A549 (cell line): ENCODE results near the gene MEN1. TPM values are rescaled to one million over a fixed set of nuclear protein-coding genes. Genes with fewer than 3 reads are reported as not detected.

ENCODE experiments used
- ATAC-seq, 2 experiments: fragments of 200-7000 bp in 1 of 2; fragments of >200 bp in 1 of 2; cut with Nextera tagmentation in 1 of 2; cut with Tn5 transposase in 1 of 2; 3 replicates each; pipeline versions ENCODE4 v1.8.0 to v1.9.1; 2018 to 2020; ENCODE audit warnings: mild to moderate bottlenecking in 1 of 2, moderate library complexity in 1 of 2
- CTCF ChIA-PET: fragments of 300-600 bp; sonication (Branson Sonifier 250); formaldehyde crosslinking; extraction: SDS; loops from one replicate; lab custom pipeline; 2021; ENCODE audit warnings: antibody characterized with exemption, inconsistent platforms; lab: Yijun Ruan, JAX
- POLR2A ChIA-PET: fragments of 350-600 bp; formaldehyde crosslinking; extraction: SDS; loops from one replicate; lab custom pipeline; 2021; ENCODE audit warnings: antibody characterized with exemption, inconsistent platforms; lab: Yijun Ruan, JAX
- DNase-seq, 2 experiments: peaks; one replicate each; pipeline versions ENCODE4 v3.0.0 to v3.0.0-alpha.2; 2011 to 2016; ENCODE audit warnings: low read depth in 1 of 2, low spot score in 1 of 2
- FAIRE-seq: peaks from 2 replicates; lab custom pipeline; 2011; peaks lifted over from hg19 to GRCh38; lab: Jason Lieb, UNC
- H3K27ac ChIP-seq, 2 experiments: fragments of >200 bp; sonication (Bioruptor Twin); formaldehyde crosslinking; 3 replicates each; pipeline ENCODE4 v1.5.1; 2016 to 2017
- H3K4me1 ChIP-seq: fragments of >200 bp; sonication (Bioruptor Twin); formaldehyde crosslinking; 3 replicates; pipeline ENCODE4 v1.6.1; 2016
- H3K4me2 ChIP-seq: fragments of >200 bp; sonication (Bioruptor Twin); formaldehyde crosslinking; 3 replicates; pipeline ENCODE4 v1.6.1; 2016
- H3K4me3 ChIP-seq: fragments of >200 bp; sonication (Bioruptor Twin); formaldehyde crosslinking; 3 replicates; pipeline ENCODE4 v1.5.1; 2016
- H3K9me3 ChIP-seq: fragments of >200 bp; sonication (Bioruptor Twin); formaldehyde crosslinking; 3 replicates; pipeline ENCODE4 v1.6.1; 2016
- BCL3 ChIP-seq: fragments of >200 bp; sonication (Bioruptor Twin); formaldehyde crosslinking; IDR thresholded peaks from 3 replicates; pipeline ENCODE4 v1.6.1; 2016
- BHLHE40 ChIP-seq: IDR thresholded peaks from 2 replicates; pipeline ENCODE4 v1.6.1; 2012; ENCODE audit warnings: low read depth, low read length, inconsistent platforms
- CEBPB ChIP-seq, 2 experiments: fragments of >200 bp in 1 of 2; sonication (Bioruptor Twin) in 1 of 2; formaldehyde crosslinking in 1 of 2; IDR thresholded peaks; 2 replicates each; pipeline ENCODE4 v1.6.1; 2012 to 2016
- CTCF ChIP-seq: fragments of >200 bp; sonication (Bioruptor Twin); formaldehyde crosslinking; IDR thresholded peaks from 3 replicates; pipeline ENCODE4 v1.5.1; 2016
- EHMT2 ChIP-seq: fragments of 200-600 bp; sonication (generic); IDR thresholded peaks from 2 replicates; pipeline ENCODE4 v1.6.1; 2016; ENCODE audit warnings: antibody characterized with exemption, low read depth, mild to moderate bottlenecking, moderate library complexity
- ELK1 ChIP-seq: fragments of 150-350 bp; IDR thresholded peaks from 2 replicates; pipeline ENCODE4 v1.6.1; 2014; ENCODE audit warnings: low read depth, mild to moderate bottlenecking, low read length
- EP300 ChIP-seq, 2 experiments: fragments of >200 bp; sonication (Bioruptor Twin); formaldehyde crosslinking; IDR thresholded peaks; 2 replicates in 1 of 2; 3 replicates in 1 of 2; pipeline ENCODE4 v1.6.1; 2016 to 2017
- FOSL2 ChIP-seq, 2 experiments: fragments of 450-650 bp in 1 of 2; fragments of >200 bp in 1 of 2; sonication (Bioruptor Twin) in 1 of 2; formaldehyde crosslinking; IDR thresholded peaks; 2 replicates each; pipeline versions ENCODE4 v1.5.0 to v1.6.1; 2016 to 2020; ENCODE audit warnings: mild to moderate bottlenecking in 1 of 2, moderate library complexity in 1 of 2
- FOXS1 ChIP-seq: fragments of 250-450 bp; sonication (Bioruptor Pico); IDR thresholded peaks from 2 replicates; pipeline ENCODE4 v1.5.0; 2020; ENCODE audit warnings: mild to moderate bottlenecking, moderate library complexity
- HEYL ChIP-seq: fragments of 250-450 bp; sonication (Bioruptor Pico); IDR thresholded peaks from 2 replicates; pipeline ENCODE4 v1.8.0; 2021; ENCODE audit warnings: mild to moderate bottlenecking, moderate library complexity
- HOXA7 ChIP-seq: fragments of 250-450 bp; sonication (Bioruptor Pico); IDR thresholded peaks from 2 replicates; pipeline ENCODE4 v1.5.0; 2020; ENCODE audit warnings: mild to moderate bottlenecking, moderate library complexity
- HOXB5 ChIP-seq: fragments of 250-450 bp; sonication (Bioruptor Pico); IDR thresholded peaks from 2 replicates; pipeline ENCODE4 v1.5.0; 2020; ENCODE audit warnings: mild to moderate bottlenecking, moderate library complexity
- MAFK ChIP-seq: fragments of 450-650 bp; IDR thresholded peaks from 2 replicates; pipeline ENCODE4 v1.6.1; 2014; ENCODE audit not compliant: partially characterized antibody
- MAZ ChIP-seq: fragments of 150-350 bp; IDR thresholded peaks from 2 replicates; pipeline ENCODE4 v1.6.1; 2014; ENCODE audit warnings: antibody characterized with exemption, low read depth, low read length, borderline replicate concordance
- MYC ChIP-seq: IDR thresholded peaks from 2 replicates; pipeline ENCODE4 v1.6.1; 2012; ENCODE audit warnings: mild to moderate bottlenecking, inconsistent platforms, low read length, improper control_type of control experiment, borderline replicate concordance
- PBX3 ChIP-seq: IDR thresholded peaks from 2 replicates; pipeline ENCODE4 v1.6.1; 2012
- RAD21 ChIP-seq, 2 experiments: fragments of >200 bp in 1 of 2; sonication (Bioruptor Twin) in 1 of 2; formaldehyde crosslinking in 1 of 2; IDR thresholded peaks in 1 of 2; conservative IDR thresholded peaks in 1 of 2; 2 replicates in 1 of 2; 3 replicates in 1 of 2; pipeline ENCODE4 v1.6.1; 2012 to 2018; ENCODE audit warnings: inconsistent platforms in 1 of 2
- REST ChIP-seq: fragments of 200-600 bp; sonication (generic); IDR thresholded peaks from 2 replicates; pipeline ENCODE4 v1.6.1; 2016; ENCODE audit warnings: antibody characterized with exemption, mild to moderate bottlenecking, moderate library complexity
- TP53 ChIP-seq: fragments of 250-450 bp; sonication (Bioruptor Pico); IDR thresholded peaks from 2 replicates; pipeline ENCODE4 v1.5.0; 2021; ENCODE audit warnings: mild to moderate bottlenecking, moderate library complexity
- ZFP36 ChIP-seq: fragments of 450-650 bp; IDR thresholded peaks from 2 replicates; pipeline ENCODE4 v1.6.1; 2014; ENCODE audit warnings: borderline replicate concordance; ENCODE audit not compliant: partially characterized antibody
- WGBS: methylation state at CpG from one replicate; pipeline ENCODE4 v1.1.6; 2017; ENCODE audit errors: missing lambda C conversion rate; 5-methylcytosine and 5-hydroxymethylcytosine counted together
- polyA plus RNA-seq, 4 experiments: library from polyadenylated mRNA; depleted of rRNA in 3 of 4; stranded (reverse); fragments of >200 nt; fragmentation: RNase III in 1 of 4; extraction: RNeasy Plus Mini Kit Qiagen cat#74134 plus additional on column Dnase treatment in 1 of 4; gene quantifications; 2 replicates in 3 of 4; 3 replicates in 1 of 4; pipeline ENCODE4 v1.2.3, GENCODE V29; 2011 to 2017

MEN1 gene
- polyA plus RNA-seq, 2 of the 4 experiments (the other 2 are of a cell fraction) = 17.0 to 34.7 TPM

GRCh38 chr11:64813826-64814225 is 3.5 kb upstream of the MEN1 start:
- WGBS = 76% methylated on average over 5 of the region's 5 CpGs
- no peak for ATAC-seq
- POLR2A ChIA-PET = no interaction called here

More at GRCh38 chr11:64813826-64814225, 3.5 kb upstream of the MEN1 start:
- TF ChIP-seq CEBPB (IDR thresholded peaks at IDR 0.05) = no peak
- TF ChIP-seq EP300 (IDR thresholded peaks at IDR 0.05) = no peak
- no peak for TF ChIP-seq BCL3
- no peak for TF ChIP-seq ZFP36
- TF ChIP-seq CTCF = no peak
- TF ChIP-seq HOXB5 (CRISPR knock-in tag) = no peak
- no peak for TF ChIP-seq HEYL (CRISPR knock-in tag)
- TF ChIP-seq FOSL2 (IDR thresholded peaks at IDR 0.05) = no peak
- no peak for TF ChIP-seq FOSL2 (CRISPR knock-in tag; IDR thresholded peaks at IDR 0.05)
- no peak for TF ChIP-seq MAZ
- TF ChIP-seq PBX3 = no peak
- TF ChIP-seq FOXS1 (CRISPR knock-in tag) = no peak
- TF ChIP-seq MAFK = no peak
- TF ChIP-seq HOXA7 (CRISPR knock-in tag) = no peak
- TF ChIP-seq MYC = no peak
- no peak for TF ChIP-seq BHLHE40
- TF ChIP-seq EHMT2 = no peak
- no peak for TF ChIP-seq REST
- TF ChIP-seq ELK1 = no peak
- no peak for TF ChIP-seq TP53 (CRISPR knock-in tag)
- TF ChIP-seq RAD21 (conservative IDR thresholded peaks at IDR 0.05 in 1 of 2, IDR thresholded peaks at IDR 0.05 in 1 of 2) = no peak
- DNase-seq (no peak), FAIRE-seq (no peak)
- H3K4me2 ChIP-seq = no peak overlapping the region
- CTCF ChIA-PET = interaction anchor here (0.6 to 1.5 kb wide), 4 partner anchors 11 to 1089 kb away, joined by 3 to 5 read pairs (median 4); no protein-coding TSS in a partner anchor
- H3K27ac ChIP-seq = no peak overlapping the region
- H3K9me3 ChIP-seq = no peaks in the 10 kb centered on the region
- no peak overlapping the region for H3K4me3 ChIP-seq
- peaks cover 9% of the 10 kb centered on the region; the same call in 2 of the 3 replicates for H3K4me1 ChIP-seq
